Central memory CD4-positive, alpha-beta T cell (primary cell): ENCODE data around the gene CLPX.
"Not testable (repeated sequence)": the region's sequence is repeated elsewhere in the genome, so short reads cannot be mapped to it uniquely, and the experiment has no call there.

Experiments
- DNase-seq: peaks from one replicate; pipeline ENCODE4 v3.0.0; 2022

Gene CLPX

DNA sequence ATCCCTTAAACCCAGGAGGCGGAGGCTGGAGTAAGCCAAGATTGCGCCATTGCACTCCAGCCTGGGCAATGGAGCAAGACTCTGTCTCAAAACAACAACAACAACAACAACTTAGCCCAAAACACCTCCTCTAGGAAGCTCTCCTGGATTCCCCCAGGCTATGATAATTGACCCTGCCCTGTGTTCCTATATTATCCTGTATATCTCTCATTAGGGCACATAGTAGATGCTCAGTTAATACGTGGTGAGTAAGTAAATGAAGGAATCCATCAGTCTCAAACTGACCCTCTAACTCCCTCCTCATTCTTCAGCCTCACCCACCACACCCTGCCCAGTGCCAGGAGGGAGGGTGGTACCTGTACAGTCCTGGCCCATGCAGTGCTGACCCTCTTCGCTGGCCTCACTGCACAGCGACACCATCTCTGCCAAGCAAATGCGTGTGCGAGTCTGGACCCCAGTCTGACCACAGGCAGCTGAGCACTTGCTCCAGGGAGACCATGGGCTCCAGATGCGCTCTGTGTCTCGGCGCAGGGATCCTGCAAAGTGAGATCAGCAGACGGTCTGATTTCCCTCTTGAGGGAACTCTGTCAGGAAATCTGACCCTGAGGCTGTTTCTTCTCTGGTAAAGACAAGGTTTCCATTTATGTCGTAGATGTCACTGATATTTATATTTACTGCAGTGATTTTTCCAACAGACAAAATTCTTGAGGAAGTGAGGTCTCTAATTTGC lies 20.0 kb upstream of the CLPX start:
- DNase-seq = no peak

DNA sequence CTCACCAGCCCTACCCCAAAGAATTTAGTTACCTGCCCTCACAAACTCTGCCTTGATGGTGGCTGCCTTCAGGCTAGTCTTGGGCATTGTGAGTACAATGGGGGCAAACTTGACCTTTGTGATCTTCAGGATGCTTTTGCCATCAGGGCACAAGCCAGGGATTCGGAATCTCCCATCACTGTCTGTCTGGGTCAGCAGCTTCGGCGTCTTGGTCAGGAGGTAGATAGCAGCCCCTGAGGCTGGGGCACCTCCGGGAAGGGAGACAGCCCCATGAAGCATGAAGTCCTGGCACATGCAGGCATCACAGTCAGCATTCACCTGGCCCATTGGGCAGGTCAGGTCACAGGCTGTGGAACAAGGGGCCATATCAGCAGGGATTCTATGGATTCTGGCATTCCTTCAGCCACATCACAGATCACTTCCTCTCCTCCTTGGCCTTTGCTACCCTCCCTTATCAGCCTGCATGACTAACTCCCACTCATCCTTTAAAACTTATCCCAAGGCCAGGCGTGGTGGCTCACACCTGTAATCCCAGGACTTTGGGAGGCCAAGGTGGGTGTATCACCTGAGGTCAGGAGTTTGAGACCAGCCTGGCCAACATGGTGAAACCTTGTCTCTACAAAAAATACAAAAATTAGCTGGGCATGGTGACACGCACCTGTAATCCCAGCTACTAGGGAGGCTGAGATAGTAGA lies 19.2 kb upstream of the CLPX start:
- DNase-seq = no peak

DNA sequence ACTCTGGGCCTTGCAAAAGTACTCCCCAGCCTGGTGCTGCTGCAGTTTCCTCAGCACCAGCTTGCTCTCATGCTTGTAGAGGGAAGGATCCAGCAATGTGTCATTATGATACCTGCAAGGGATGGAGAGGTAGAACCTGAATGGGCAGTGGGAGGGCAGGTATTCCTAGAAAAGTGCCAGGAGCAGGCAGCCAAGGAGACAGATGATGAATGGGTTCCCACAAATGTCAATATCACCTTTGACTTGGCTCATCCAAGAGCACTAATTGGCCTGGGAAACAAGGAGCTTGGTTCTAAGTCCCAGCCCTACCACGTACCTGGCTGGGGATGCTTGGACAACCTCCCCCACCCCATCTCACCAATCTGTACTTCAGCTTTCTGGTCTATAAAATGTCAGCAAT lies 16.8 kb upstream of the CLPX start:
- DNase-seq = no peak

DNA sequence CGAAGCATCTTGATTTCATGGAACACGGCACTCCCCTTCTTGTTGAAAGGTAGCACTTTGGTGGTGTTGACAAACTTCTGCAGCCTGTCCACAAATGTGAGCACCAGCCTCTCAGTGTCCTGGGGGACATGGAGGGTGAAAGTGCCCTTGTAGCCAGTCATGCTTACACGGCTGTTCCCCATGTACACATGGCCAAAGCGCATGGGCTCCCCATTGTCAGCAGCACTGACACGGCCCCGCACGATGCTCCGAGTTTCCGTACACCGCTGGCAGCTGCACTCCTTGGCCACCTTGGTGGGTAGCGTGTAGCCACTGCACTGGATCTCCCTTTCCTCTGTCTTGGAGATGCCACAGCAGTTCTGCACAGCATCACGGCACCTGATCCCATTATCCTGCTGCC lies 13.4 kb upstream of the CLPX start:
- no peak for DNase-seq

- DNase-seq = no peak
Observed at GRCh38 chr15:65197337-65197645, 12.1 kb upstream of the CLPX start.

- no peak for DNase-seq
Observed at GRCh38 chr15:65196637-65197336, 11.6 kb upstream of the CLPX start.

DNA sequence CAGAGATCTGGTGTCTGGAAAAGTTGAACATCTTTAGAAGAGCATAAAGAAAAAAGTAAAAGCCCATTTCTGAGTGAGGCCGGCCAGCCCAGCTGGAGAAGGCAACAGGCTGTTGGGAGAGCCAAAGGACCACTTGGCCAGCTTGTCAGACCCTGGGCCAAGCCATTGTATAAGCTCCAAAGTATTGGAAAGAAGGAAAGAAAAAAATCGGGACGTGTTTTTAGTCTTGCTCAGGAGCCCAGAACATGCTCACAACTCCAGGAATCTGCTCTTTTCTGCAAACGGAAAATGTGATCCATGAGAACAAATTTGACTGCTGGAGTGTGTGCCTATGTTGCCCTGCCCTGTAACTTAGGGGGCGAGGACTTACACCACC lies 10.4 kb upstream of the CLPX start:
- no peak for DNase-seq

- DNase-seq = no peak
Observed at GRCh38 chr15:65194826-65195547, 9.8 kb upstream of the CLPX start.

DNA sequence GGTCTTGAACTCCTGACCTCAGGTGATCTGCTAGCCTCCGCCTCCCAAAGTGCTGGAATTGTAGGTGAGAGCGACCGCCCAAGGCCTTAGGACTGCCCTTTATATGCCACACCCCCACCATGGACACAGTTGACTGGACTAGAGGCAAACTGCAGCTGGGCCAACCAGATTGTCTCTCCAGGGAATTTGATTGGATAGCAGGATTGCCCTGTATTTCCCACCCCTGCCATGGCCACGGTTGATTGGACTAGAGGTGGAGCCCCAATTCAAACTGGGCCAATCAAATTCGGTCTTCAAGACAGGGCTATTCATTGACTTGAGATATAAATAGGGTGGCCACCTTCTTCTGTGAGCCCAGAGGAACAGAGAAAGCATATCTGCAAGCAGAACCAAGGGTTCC lies 6.9 kb upstream of the CLPX start:
- no peak for DNase-seq

DNA sequence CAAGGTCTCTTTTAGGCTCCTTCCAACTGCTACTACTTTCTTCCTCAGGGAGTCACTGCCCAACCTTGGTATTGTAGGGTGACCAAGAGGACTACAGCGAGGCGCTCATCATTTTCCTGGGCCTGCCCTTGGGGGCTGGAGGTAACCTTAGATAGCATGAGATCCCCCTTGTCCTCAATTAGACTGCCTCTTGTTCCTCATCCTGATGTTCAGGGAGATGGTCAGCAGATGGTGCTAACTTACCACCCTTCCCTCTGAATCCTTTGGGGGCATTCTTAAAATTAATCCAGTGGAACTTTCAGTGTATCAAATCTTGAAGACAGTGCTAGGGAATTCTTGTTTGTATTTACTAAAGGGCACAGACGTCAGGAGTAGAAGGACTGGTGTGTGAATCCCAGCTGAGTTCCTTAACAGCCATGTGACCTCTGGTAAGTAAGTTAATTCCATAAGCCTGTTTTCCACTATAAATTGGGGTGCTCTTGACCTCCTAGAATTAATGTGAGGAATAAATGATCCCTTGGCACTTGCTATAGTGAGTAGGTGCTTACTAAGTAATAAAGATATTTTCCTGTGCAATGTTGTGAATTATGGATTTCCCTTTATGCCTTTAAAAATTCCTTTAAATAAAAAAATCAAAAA lies 4.1 kb upstream of the CLPX start:
- DNase-seq = no peak

DNA sequence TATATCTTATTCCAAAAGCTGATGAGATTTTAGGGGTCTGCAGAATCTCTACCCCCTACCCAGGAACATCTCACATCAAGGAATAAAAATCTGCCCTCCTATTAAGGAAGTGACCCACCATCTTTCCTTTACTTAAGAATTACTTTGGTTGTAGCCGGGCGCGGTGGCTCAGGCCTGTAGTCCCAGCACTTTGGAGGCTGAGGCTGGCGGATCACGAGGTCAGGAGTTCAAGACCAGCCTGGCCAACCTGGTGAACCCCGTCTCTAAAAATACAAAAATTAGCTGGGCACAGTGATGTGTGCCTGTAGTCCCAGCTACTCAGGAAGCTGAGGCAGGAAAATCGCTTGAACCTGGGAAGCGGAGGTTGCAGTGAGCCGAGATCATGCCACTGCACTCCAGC lies 3.3 kb upstream of the CLPX start:
- not testable (repeated sequence) for DNase-seq

DNA sequence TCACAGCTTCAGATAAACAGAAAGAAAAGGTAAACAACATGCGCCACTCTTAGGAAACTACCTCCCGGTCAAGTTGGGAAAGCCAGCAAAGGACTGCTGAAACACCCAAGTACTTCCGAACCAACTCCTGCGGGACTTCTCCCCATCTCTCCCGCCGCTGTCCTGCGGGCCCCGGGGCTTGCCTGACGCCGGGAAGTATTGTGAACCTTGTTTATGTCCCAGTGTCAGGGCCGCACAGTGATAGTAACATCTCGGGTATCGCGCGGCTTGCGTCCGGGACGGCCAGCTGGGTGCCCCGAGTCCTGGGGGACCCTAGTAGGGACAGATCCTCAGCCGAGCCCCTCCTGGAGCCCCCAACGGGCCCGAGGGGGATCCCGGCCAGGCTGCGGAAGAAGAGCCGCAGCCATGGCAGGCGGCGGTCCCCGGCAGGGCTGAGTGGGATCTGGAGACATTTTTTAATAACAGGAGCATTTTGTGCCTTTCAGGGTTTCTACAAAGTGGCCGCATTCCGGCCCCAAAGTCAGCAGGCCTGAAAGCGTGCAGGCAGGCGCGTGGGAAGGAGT lies 756 bp downstream of the CLPX start:
- DNase-seq = peak; percentile 22

DNA sequence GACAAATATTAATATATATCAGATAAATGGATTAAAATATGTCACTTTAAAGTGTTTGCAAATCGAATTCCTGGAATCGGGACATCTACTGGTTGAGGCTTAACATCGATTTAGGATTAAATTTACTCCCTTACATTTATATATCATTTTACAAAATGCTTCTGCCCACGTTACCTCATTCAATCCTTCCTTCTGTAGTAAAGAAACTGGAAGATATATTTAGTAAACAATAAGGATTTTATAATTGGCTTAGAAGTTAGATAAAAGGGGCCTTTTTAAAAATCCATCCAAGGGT lies 1.3 kb downstream of the CLPX start:
- no peak for DNase-seq

GRCh38 chr15:65182538-65182937 lies 2.6 kb downstream of the CLPX start:
- DNase-seq = no peak

GRCh38 chr15:65181582-65182353 lies 3.4 kb downstream of the CLPX start:
- DNase-seq = not testable (repeated sequence)

DNA sequence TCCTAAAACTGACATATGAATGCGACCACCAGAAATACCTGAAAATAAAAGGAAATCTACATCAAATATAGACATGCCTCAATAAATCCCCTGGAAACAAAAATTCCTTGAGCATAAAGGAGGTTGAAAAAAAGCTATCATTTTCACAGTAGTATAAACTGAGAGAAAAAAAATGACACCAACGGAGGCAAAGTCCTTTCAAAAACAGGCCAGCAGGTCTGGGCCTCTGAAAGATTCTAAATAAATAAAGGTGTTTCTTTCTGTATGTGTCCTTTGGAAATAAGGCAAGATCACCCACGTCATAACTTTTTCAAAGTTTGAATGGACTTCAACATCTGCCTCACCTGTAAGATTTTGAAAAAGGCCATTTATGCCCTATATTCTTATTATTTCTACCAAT lies 5.0 kb downstream of the CLPX start:
- DNase-seq = no peak

DNA sequence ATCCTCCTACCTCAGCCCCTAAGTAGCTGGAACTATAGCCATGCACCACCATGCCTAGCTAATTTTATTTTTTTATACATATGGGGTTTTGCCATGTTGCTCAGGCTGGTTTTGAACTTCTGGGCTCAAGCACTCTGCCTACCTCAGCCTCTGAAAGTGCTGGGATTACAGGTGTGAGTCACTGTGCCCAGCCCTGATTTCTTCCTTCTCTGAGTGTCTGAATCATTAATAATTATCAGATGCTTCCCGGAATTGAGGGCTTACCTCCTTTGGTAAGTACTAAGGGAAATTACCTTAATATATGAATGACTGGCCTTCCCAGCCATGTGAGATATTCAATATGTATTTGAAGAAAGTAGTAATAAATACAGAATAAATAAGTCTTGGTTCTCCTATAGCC lies 7.2 kb downstream of the CLPX start:
- no peak for DNase-seq

DNA sequence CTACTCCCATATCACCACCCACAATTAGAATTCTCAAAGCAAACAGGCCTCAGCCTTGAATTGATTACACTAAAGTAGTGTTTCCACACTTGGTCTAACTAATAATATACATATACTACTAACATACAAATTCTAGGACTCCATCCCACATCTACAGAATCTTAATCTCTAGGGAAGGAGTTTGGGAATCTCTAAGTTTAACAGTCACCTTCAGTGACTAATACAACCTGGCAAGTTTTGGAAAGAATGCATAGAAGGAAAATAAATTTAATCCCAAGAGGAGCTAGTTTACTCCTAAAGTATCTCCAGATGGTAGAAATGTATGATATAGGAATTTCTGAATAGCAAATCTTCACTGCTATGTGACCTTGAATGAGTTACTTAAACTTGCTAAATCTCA lies 9.1 kb downstream of the CLPX start:
- no peak for DNase-seq

- no peak for DNase-seq
Observed at GRCh38 chr15:65175511-65175910, 9.6 kb downstream of the CLPX start.

DNA sequence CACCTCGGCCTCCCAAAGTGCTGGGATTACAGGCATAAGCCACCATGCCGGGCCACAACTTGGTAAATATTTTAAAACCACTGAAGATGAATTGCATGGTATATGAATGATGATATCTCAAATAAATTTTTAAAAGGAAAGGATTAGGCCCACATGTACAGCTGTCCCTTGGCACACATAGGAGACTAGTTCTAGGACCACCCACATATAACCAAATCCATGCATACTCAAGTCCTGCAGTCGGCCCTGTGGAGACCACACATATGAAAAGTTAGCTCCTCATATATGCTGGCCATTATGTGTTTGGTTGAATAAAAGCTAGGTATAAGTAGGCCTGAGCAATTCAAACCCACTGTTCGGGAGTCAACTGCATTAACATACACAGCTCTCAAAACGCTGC lies 10.6 kb downstream of the CLPX start:
- DNase-seq = no peak

GRCh38 chr15:65172531-65172930 lies 12.6 kb downstream of the CLPX start:
- DNase-seq = no peak

DNA sequence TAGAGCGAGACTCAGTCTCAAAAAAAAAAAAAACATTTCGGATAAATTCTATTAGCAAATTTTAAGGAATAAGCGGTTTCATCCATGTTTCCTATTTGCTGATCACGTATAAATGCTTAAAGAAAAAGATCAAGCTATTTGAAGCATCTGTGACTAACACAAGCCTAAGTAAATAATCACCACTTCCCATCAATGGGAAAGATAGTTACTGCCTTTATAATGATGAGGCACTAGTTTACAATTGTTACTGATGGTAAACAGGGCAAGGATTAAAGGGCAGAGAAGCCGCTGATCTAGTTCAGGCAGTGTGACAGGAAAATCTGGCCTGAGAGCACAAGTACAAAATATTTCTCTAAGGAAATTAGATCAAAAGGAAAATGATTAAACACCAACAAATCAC lies 13.7 kb downstream of the CLPX start:
- no peak for DNase-seq
